HepG2 (cell line): ENCODE data around the gene GPS1. TPM values are rescaled to one million over a fixed set of nuclear protein-coding genes. Genes with fewer than 3 reads are reported as not detected.
A peak's percentile ranks its signal among the peaks of the same experiment; 100 is the strongest.

Source experiments
- CBX5 ChIP-seq: sonication (generic); formaldehyde crosslinking; IDR thresholded peaks from 2 replicates; pipeline ENCODE4 v1.4.0; 2020; ENCODE audit warnings: missing genetic modification reagents, borderline replicate concordance
- CC2D1A ChIP-seq: sonication (generic); formaldehyde crosslinking; IDR thresholded peaks from 2 replicates; pipeline ENCODE4 v1.8.1; 2023; ENCODE audit warnings: mild to moderate bottlenecking, missing genetic modification reagents
- CHD4 ChIP-seq: fragments of 200-600 bp; sonication (generic); IDR thresholded peaks from 2 replicates; pipeline ENCODE4 v1.7.0; 2017; ENCODE audit warnings: mild to moderate bottlenecking, low read length, borderline replicate concordance
- DNMT3B ChIP-seq: conservative IDR thresholded peaks from 2 replicates; pipeline ENCODE4 v1.6.1; 2016; ENCODE audit warnings: missing biosample characterization, control low read depth
- ETV6 ChIP-seq: sonication (generic); formaldehyde crosslinking; conservative IDR thresholded peaks from 2 replicates; pipeline ENCODE4 v1.4.0; 2020; ENCODE audit warnings: missing genetic modification reagents
- HNRNPH1 ChIP-seq: fragments of 200-400 bp; formaldehyde crosslinking; optimal IDR thresholded peaks from 2 replicates; pipeline ENCODE3; 2017; ENCODE audit warnings: mild to moderate bottlenecking, low read depth, low read length
- NAIF1 ChIP-seq: sonication (generic); formaldehyde crosslinking; IDR thresholded peaks from 2 replicates; pipeline ENCODE4 v1.5.0; 2020; ENCODE audit warnings: mild to moderate bottlenecking, missing genetic modification reagents, borderline replicate concordance
- NCOR1 ChIP-seq: fragments of 200-600 bp; sonication (generic); IDR thresholded peaks from 2 replicates; pipeline ENCODE4 v1.7.0; 2017; ENCODE audit warnings: antibody characterized with exemption, low read length, borderline replicate concordance
- NFYC ChIP-seq: IDR thresholded peaks from 2 replicates; pipeline ENCODE4 v1.6.1; 2016; ENCODE audit warnings: missing genetic modification reagents, missing compliant biosample characterization
- NRL ChIP-seq: sonication (generic); formaldehyde crosslinking; IDR thresholded peaks from 2 replicates; pipeline ENCODE4 v1.5.0; 2020; ENCODE audit warnings: missing genetic modification reagents, mild to moderate bottlenecking, moderate library complexity, borderline replicate concordance
- POGZ ChIP-seq: sonication (generic); formaldehyde crosslinking; IDR thresholded peaks from 2 replicates; pipeline ENCODE4 v1.4.0; 2020; ENCODE audit warnings: mild to moderate bottlenecking, missing genetic modification reagents
- SALL1 ChIP-seq: sonication (generic); formaldehyde crosslinking; IDR thresholded peaks from 2 replicates; pipeline ENCODE4 v1.8.0; 2022; ENCODE audit warnings: mild to moderate bottlenecking, missing genetic modification reagents
- TEAD3 ChIP-seq: optimal IDR thresholded peaks from 2 replicates; pipeline ENCODE3; 2016; ENCODE audit warnings: borderline replicate concordance
- ZFYVE20 ChIP-seq: sonication (generic); formaldehyde crosslinking; IDR thresholded peaks from 2 replicates; pipeline ENCODE4 v1.8.0; 2023; ENCODE audit warnings: low read depth, mild to moderate bottlenecking, moderate library complexity, missing genetic modification reagents, borderline replicate concordance
- ZNF337 ChIP-seq: sonication (generic); formaldehyde crosslinking; IDR thresholded peaks from 2 replicates; pipeline ENCODE4 v1.5.1; 2020; ENCODE audit warnings: missing genetic modification reagents, low read depth, mild to moderate bottlenecking, borderline replicate concordance
- ZNF543 ChIP-seq: sonication (generic); formaldehyde crosslinking; IDR thresholded peaks from 2 replicates; pipeline ENCODE4 v1.4.0; 2020; ENCODE audit warnings: mild to moderate bottlenecking, missing genetic modification reagents
- ZNF546 ChIP-seq: sonication (generic); formaldehyde crosslinking; conservative IDR thresholded peaks from 2 replicates; pipeline ENCODE4 v1.8.1; 2023; ENCODE audit warnings: mild to moderate bottlenecking, missing genetic modification reagents
- ZNF574 ChIP-seq: sonication (generic); formaldehyde crosslinking; IDR thresholded peaks from 2 replicates; pipeline ENCODE4 v1.4.0; 2020; ENCODE audit warnings: missing genetic modification reagents
- ZNF670 ChIP-seq: sonication (generic); formaldehyde crosslinking; IDR thresholded peaks from 2 replicates; pipeline ENCODE4 v1.8.0; 2022; ENCODE audit warnings: mild to moderate bottlenecking, missing genetic modification reagents, borderline replicate concordance
- ZNF720 ChIP-seq: sonication (generic); formaldehyde crosslinking; IDR thresholded peaks from 2 replicates; pipeline ENCODE4 v1.4.0; 2020; ENCODE audit warnings: missing genetic modification reagents
- ZUFSP ChIP-seq: sonication (generic); formaldehyde crosslinking; IDR thresholded peaks from 2 replicates; pipeline ENCODE4 v1.9.0; 2021; ENCODE audit warnings: missing genetic modification reagents, mild to moderate bottlenecking, borderline replicate concordance
- polyA plus RNA-seq, 8 experiments: library from polyadenylated mRNA; depleted of rRNA in 3 of 8; stranded (reverse) in 7 of 8; unstranded in 1 of 8; fragments of >200 nt; fragmentation: Illumina TruSeq in 4 of 8; extraction: Trizol in 4 of 8; gene quantifications; 2 replicates each; pipeline versions ENCODE4 v1.2.1 to v1.2.3, GENCODE V29; 2011 to 2016; ENCODE audit warnings: low read depth in 4 of 8, missing spikeins in 1 of 8, mixed read lengths in 1 of 8; ENCODE audit not compliant: insufficient read depth in 1 of 8
- total RNA-seq, 5 experiments: library from RNA; depleted of rRNA; stranded (reverse); fragments of >200 nt; fragmentation: Illumina TruSeq; extraction: Trizol; gene quantifications; 2 replicates each; pipeline ENCODE4 v1.2.3, GENCODE V29; 2016; ENCODE audit warnings: low read depth in 1 of 5
- TF ChIP-seq, protein P1 (sequence below): sonication (generic); formaldehyde crosslinking; IDR thresholded peaks from 2 replicates; pipeline ENCODE4 v1.5.0; 2020; ENCODE audit warnings: missing genetic modification reagents

The GPS1 gene
- total and polyA plus RNA-seq, 2 of the 13 experiments (the other 11 are each of a cell fraction or from before 2014, with no cell fraction given) = 124 to 128 TPM

- TF ChIP-seq, protein P1, sequence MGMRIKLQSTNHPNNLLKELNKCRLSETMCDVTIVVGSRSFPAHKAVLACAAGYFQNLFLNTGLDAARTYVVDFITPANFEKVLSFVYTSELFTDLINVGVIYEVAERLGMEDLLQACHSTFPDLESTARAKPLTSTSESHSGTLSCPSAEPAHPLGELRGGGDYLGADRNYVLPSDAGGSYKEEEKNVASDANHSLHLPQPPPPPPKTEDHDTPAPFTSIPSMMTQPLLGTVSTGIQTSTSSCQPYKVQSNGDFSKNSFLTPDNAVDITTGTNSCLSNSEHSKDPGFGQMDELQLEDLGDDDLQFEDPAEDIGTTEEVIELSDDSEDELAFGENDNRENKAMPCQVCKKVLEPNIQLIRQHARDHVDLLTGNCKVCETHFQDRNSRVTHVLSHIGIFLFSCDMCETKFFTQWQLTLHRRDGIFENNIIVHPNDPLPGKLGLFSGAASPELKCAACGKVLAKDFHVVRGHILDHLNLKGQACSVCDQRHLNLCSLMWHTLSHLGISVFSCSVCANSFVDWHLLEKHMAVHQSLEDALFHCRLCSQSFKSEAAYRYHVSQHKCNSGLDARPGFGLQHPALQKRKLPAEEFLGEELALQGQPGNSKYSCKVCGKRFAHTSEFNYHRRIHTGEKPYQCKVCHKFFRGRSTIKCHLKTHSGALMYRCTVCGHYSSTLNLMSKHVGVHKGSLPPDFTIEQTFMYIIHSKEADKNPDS (CRISPR knock-in tag) = no peak; the same call in 1 of the 2 replicates
- TF ChIP-seq NAIF1 (CRISPR knock-in tag) (no peak), ZNF670 (CRISPR knock-in tag) (no peak; the same call in 1 of the 2 replicates), TEAD3 (CRISPR knock-in tag) (no peak), DNMT3B (CRISPR knock-in tag) (no peak), HNRNPH1 (no peak), ZNF574 (CRISPR knock-in tag) (no peak; the same call in 1 of the 2 replicates), NRL (CRISPR knock-in tag) (peak; percentile 88; the same call in 1 of the 2 replicates), NFYC (CRISPR knock-in tag) (no peak), CBX5 (CRISPR knock-in tag) (no peak), ZUFSP (CRISPR knock-in tag) (no peak), SALL1 (CRISPR knock-in tag) (no peak; the same call in 1 of the 2 replicates), ZNF546 (CRISPR knock-in tag) (no peak; the same call in 1 of the 2 replicates), NCOR1 (no peak), CC2D1A (CRISPR knock-in tag) (no peak), POGZ (CRISPR knock-in tag) (0 out of 2 replicates have a peak, but pooled peaks have one; percentile 33), ZNF337 (CRISPR knock-in tag) (no peak), ETV6 (no peak), CHD4 (no peak), ZFYVE20 (CRISPR knock-in tag) (no peak), ZNF720 (0 out of 2 replicates have a peak, but pooled peaks have one; percentile 47), ZNF543 (CRISPR knock-in tag) (no peak)
Observed at GRCh38 chr17:82098939-82099763, 47.5 kb downstream of the GPS1 start (continued).
